Frontal cortex (tissue), 4 donors: ENCODE results near the gene NOC2L. TPM values are rescaled to one million over a fixed set of nuclear protein-coding genes. Genes with fewer than 3 reads are reported as not detected.
"Not testable (repeated sequence)": the region's sequence is repeated elsewhere in the genome, so short reads cannot be mapped to it uniquely, and the experiment has no call there.

Experiments used
- DNase-seq, 2 donors: peaks; one replicate each; pipeline ENCODE4 v3.0.0; 2012; ENCODE audit warnings: low spot score in 2 of 2
- FAIRE-seq: peaks from 2 replicates; lab custom pipeline; 2012; peaks lifted over from hg19 to GRCh38; lab: Jason Lieb, UNC
- total RNA-seq: library from RNA; depleted of rRNA; stranded (reverse); fragments of >200 nt; gene quantifications from one replicate; pipeline ENCODE4 v1.2.3, GENCODE V29; 2014
- donor health status: control.
- donor health status: control.
- donor health status: control.

NOC2L gene
- total RNA-seq, 1 donor from 2014 or later = 67.3 TPM

- DNase-seq (no peak), FAIRE-seq (no peak)
Observed at GRCh38 chr1:978069-978834, 19.2 kb upstream of the NOC2L start.

GRCh38 chr1:976791-977190 is 17.7 kb upstream of the NOC2L start:
- FAIRE-seq, DNase-seq: not testable (repeated sequence)

GRCh38 chr1:975896-976683 is 17.0 kb upstream of the NOC2L start:
- FAIRE-seq (no peak), DNase-seq (peak in 1 of 2 donors; percentile 79)

- DNase-seq (no peak), FAIRE-seq (no peak)
Observed at GRCh38 chr1:975365-975764, 16.3 kb upstream of the NOC2L start.

GRCh38 chr1:974687-975328 is 15.8 kb upstream of the NOC2L start:
- DNase-seq (no peak), FAIRE-seq (no peak)

- FAIRE-seq = no peak
Observed at GRCh38 chr1:974293-974640, 15.2 kb upstream of the NOC2L start.

GRCh38 chr1:973459-974292 is 14.6 kb upstream of the NOC2L start:
- FAIRE-seq (no peak), DNase-seq (no peak)

More at GRCh38 chr1:974293-974640, 15.2 kb upstream of the NOC2L start:
- DNase-seq = no peak

GRCh38 chr1:972726-973458 is 13.8 kb upstream of the NOC2L start:
- DNase-seq = no peak
- FAIRE-seq = no peak

GRCh38 chr1:971751-972506 is 12.9 kb upstream of the NOC2L start:
- FAIRE-seq = no peak
- DNase-seq = no peak

GRCh38 chr1:970973-971730 is 12.1 kb upstream of the NOC2L start:
- DNase-seq (no peak), FAIRE-seq (no peak)

- DNase-seq (no peak), FAIRE-seq (no peak)
Observed at GRCh38 chr1:970242-970972, 11.4 kb upstream of the NOC2L start.

GRCh38 chr1:969260-969855 is 10.3 kb upstream of the NOC2L start:
- FAIRE-seq = no peak
- DNase-seq = no peak

GRCh38 chr1:967466-968343 is 8.6 kb upstream of the NOC2L start:
- FAIRE-seq (no peak), DNase-seq (no peak)

- no peak for FAIRE-seq
Observed at GRCh38 chr1:966704-967300, 7.7 kb upstream of the NOC2L start.

GRCh38 chr1:966135-966703 is 7.2 kb upstream of the NOC2L start, which contains the start of gene PLEKHN1:
Gene PLEKHN1 (plus strand): TSS chr1:966482. CDS start chr1:966532, 50 bp downstream.
- FAIRE-seq (no peak), DNase-seq (no peak)

More at GRCh38 chr1:966704-967300, 7.7 kb upstream of the NOC2L start:
- DNase-seq = peak in 1 of 2 donors; percentile 84
